Neural cell (in vitro differentiated cells): ENCODE results near the gene CNNM1.

ENCODE experiments used
- CTCF ChIP-seq: fragments of 450-650 bp; IDR thresholded peaks from 2 replicates; pipeline ENCODE4 v1.5.1; 2014; ENCODE audit warnings: antibody characterized with exemption, mild to moderate bottlenecking, moderate library complexity; ENCODE audit not compliant: poor library complexity, severe bottlenecking
- EP300 ChIP-seq: fragments of 450-650 bp; conservative IDR thresholded peaks from 2 replicates; pipeline ENCODE4 v1.6.1; 2014; ENCODE audit warnings: antibody characterized with exemption, mild to moderate bottlenecking, moderate library complexity; ENCODE audit not compliant: poor library complexity, severe bottlenecking
- MXI1 ChIP-seq: fragments of 450-650 bp; conservative IDR thresholded peaks from 2 replicates; pipeline ENCODE4 v1.6.1; 2014; ENCODE audit warnings: antibody characterized with exemption, mild to moderate bottlenecking; ENCODE audit not compliant: poor library complexity, severe bottlenecking
- SMC3 ChIP-seq: fragments of 450-650 bp; conservative IDR thresholded peaks from 2 replicates; pipeline ENCODE4 v1.6.1; 2014; ENCODE audit warnings: antibody characterized with exemption, mild to moderate bottlenecking, moderate library complexity; ENCODE audit not compliant: poor library complexity
- TAF1 ChIP-seq: IDR thresholded peaks from 2 replicates; pipeline ENCODE4 v1.6.1; 2012; ENCODE audit warnings: low read depth

- no peak for TF ChIP-seq CTCF
- no peak for TF ChIP-seq EP300
- no peak for TF ChIP-seq MXI1
- TF ChIP-seq TAF1: no peak
- no peak for TF ChIP-seq SMC3
These were observed 32.6 kb upstream of the CNNM1 start for GRCh38 chr10:99296605-99297004.
